GM21423 (cell line): Measurements from ENCODE around the gene KLHL17.
"Not testable (repeated sequence)": the region's sequence is repeated elsewhere in the genome, so short reads cannot be mapped to it uniquely, and the experiment has no call there.

Source experiments
- ATAC-seq: cut with Tn5 transposase; IDR thresholded peaks from one replicate; pipeline ENCODE4 v1.9.1; 2021; ENCODE audit warnings: mild to moderate bottlenecking, moderate library complexity; ENCODE audit not compliant: unreplicated experiment

KLHL17 gene

GRCh38 chr1:997713-997992 is 37.3 kb downstream of the KLHL17 start:
- ATAC-seq: no peak

- ATAC-seq: no peak
These were observed 37.8 kb downstream of the KLHL17 start for GRCh38 chr1:997993-998744.

GRCh38 chr1:998745-998994 is 38.3 kb downstream of the KLHL17 start:
- no peak for ATAC-seq

GRCh38 chr1:998995-999724 is 38.8 kb downstream of the KLHL17 start:
- ATAC-seq: no peak

GRCh38 chr1:999725-1000356 is 39.5 kb downstream of the KLHL17 start, which contains the start of gene HES4:
Gene HES4, minus strand, starts transcription at chr1:1000097. Its CDS starts 124 bp downstream, at chr1:999973.
- ATAC-seq: peak; percentile 42

GRCh38 chr1:1000357-1001056 is 40.1 kb downstream of the KLHL17 start:
- peak; percentile 17 for ATAC-seq

- ATAC-seq: peak; percentile 3
These were observed 40.8 kb downstream of the KLHL17 start for GRCh38 chr1:1001057-1001783.

GRCh38 chr1:1003618-1004419 is 43.4 kb downstream of the KLHL17 start:
- ATAC-seq: no peak

- ATAC-seq: no peak
These were observed 44.0 kb downstream of the KLHL17 start for GRCh38 chr1:1004420-1004779.

GRCh38 chr1:1004780-1005697 is 44.7 kb downstream of the KLHL17 start:
- no peak for ATAC-seq

GRCh38 chr1:1005774-1006304 is 45.5 kb downstream of the KLHL17 start:
- no peak for ATAC-seq

GRCh38 chr1:1006305-1007159 is 46.1 kb downstream of the KLHL17 start:
- no peak for ATAC-seq

GRCh38 chr1:1010131-1010530 is 49.7 kb downstream of the KLHL17 start:
- ATAC-seq: not testable (repeated sequence)

GRCh38 chr1:1011396-1011949 is 51.1 kb downstream of the KLHL17 start:
- ATAC-seq: no peak

GRCh38 chr1:1012736-1013104 is 52.3 kb downstream of the KLHL17 start:
- ATAC-seq: not testable (repeated sequence)

GRCh38 chr1:1013105-1013921 is 52.9 kb downstream of the KLHL17 start, which contains the start of gene ISG15:
Gene ISG15, plus strand, starts transcription at chr1:1013497. Its CDS starts 77 bp downstream, at chr1:1013574.
- ATAC-seq: peak; percentile 88
